HEK293 (cell line): ENCODE results near the gene E2F1.

Experiments used
- BCL11A ChIP-seq: fragments of 450-650 bp; formaldehyde crosslinking; IDR thresholded peaks from 2 replicates; pipeline ENCODE4 v1.5.1; 2016; ENCODE audit warnings: low read depth, missing biosample characterization, missing genetic modification characterization
- HOXA7 ChIP-seq: sonication (generic); formaldehyde crosslinking; IDR thresholded peaks from 2 replicates; pipeline ENCODE4 v1.8.1; 2022; ENCODE audit warnings: missing genetic modification reagents, borderline replicate concordance
- KLF9 ChIP-seq: fragments of 450-650 bp; formaldehyde crosslinking; IDR thresholded peaks from 2 replicates; pipeline ENCODE4 v1.5.1; 2016; ENCODE audit warnings: missing biosample characterization, missing genetic modification characterization, low read depth
- MYNN ChIP-seq: fragments of 450-650 bp; formaldehyde crosslinking; IDR thresholded peaks from 2 replicates; pipeline ENCODE4 v1.5.1; 2016; ENCODE audit warnings: missing biosample characterization, missing genetic modification characterization, borderline replicate concordance
- YY1 ChIP-seq: fragments of 450-650 bp; formaldehyde crosslinking; IDR thresholded peaks from 2 replicates; pipeline ENCODE4 v1.5.1; 2018; ENCODE audit warnings: missing biosample characterization, missing genetic modification characterization
- ZBTB1 ChIP-seq: fragments of 450-650 bp; formaldehyde crosslinking; IDR thresholded peaks from 2 replicates; pipeline ENCODE4 v1.5.1; 2016; ENCODE audit warnings: missing biosample characterization, missing genetic modification characterization
- ZBTB17 ChIP-seq: fragments of 450-650 bp; formaldehyde crosslinking; IDR thresholded peaks from 2 replicates; pipeline ENCODE4 v1.5.1; 2016; ENCODE audit warnings: missing biosample characterization, missing genetic modification characterization
- ZBTB21 ChIP-seq: fragments of 450-650 bp; formaldehyde crosslinking; IDR thresholded peaks from 2 replicates; pipeline ENCODE4 v1.5.1; 2017; ENCODE audit warnings: missing biosample characterization, missing genetic modification characterization
- ZBTB48 ChIP-seq: fragments of 450-650 bp; formaldehyde crosslinking; IDR thresholded peaks from 2 replicates; pipeline ENCODE4 v1.5.1; 2016; ENCODE audit warnings: missing biosample characterization, missing genetic modification characterization
- ZEB2 ChIP-seq: fragments of 450-650 bp; formaldehyde crosslinking; IDR thresholded peaks from 2 replicates; pipeline ENCODE4 v1.5.1; 2016; ENCODE audit warnings: missing biosample characterization, missing genetic modification characterization
- ZNF121 ChIP-seq: fragments of 450-650 bp; formaldehyde crosslinking; IDR thresholded peaks from 2 replicates; pipeline ENCODE4 v1.5.1; 2016; ENCODE audit warnings: missing biosample characterization, missing genetic modification characterization
- ZNF132 ChIP-seq: fragments of 450-650 bp; formaldehyde crosslinking; IDR thresholded peaks from 2 replicates; pipeline ENCODE4 v1.5.1; 2017; ENCODE audit warnings: missing biosample characterization, missing genetic modification characterization, borderline replicate concordance
- ZNF214 ChIP-seq: fragments of 450-650 bp; formaldehyde crosslinking; IDR thresholded peaks from 2 replicates; pipeline ENCODE4 v1.5.1; 2017; ENCODE audit warnings: missing biosample characterization, mild to moderate bottlenecking, missing genetic modification characterization, borderline replicate concordance
- ZNF302 ChIP-seq: fragments of 450-650 bp; formaldehyde crosslinking; IDR thresholded peaks from 2 replicates; pipeline ENCODE4 v1.5.1; 2016; ENCODE audit warnings: missing biosample characterization, missing genetic modification characterization, low read depth
- ZNF350 ChIP-seq: fragments of 450-650 bp; formaldehyde crosslinking; IDR thresholded peaks from 2 replicates; pipeline ENCODE4 v1.5.0; 2017; ENCODE audit warnings: missing biosample characterization, mild to moderate bottlenecking, missing genetic modification characterization
- ZNF433 ChIP-seq: fragments of 450-650 bp; formaldehyde crosslinking; IDR thresholded peaks from 2 replicates; pipeline ENCODE4 v1.5.1; 2016; ENCODE audit warnings: missing biosample characterization, missing genetic modification characterization, low read depth
- ZNF561 ChIP-seq: fragments of 450-650 bp; IDR thresholded peaks from 2 replicates; pipeline ENCODE4 v1.5.1; 2018; ENCODE audit warnings: missing biosample characterization, missing genetic modification characterization, borderline replicate concordance
- ZNF610 ChIP-seq: fragments of 450-650 bp; formaldehyde crosslinking; IDR thresholded peaks from 2 replicates; pipeline ENCODE4 v1.5.1; 2016; ENCODE audit warnings: missing biosample characterization, missing genetic modification characterization, borderline replicate concordance
- ZNF623 ChIP-seq: fragments of 450-650 bp; formaldehyde crosslinking; IDR thresholded peaks from 2 replicates; pipeline ENCODE4 v1.5.1; 2016; ENCODE audit warnings: missing biosample characterization, missing genetic modification characterization
- ZNF629 ChIP-seq: fragments of 450-650 bp; formaldehyde crosslinking; IDR thresholded peaks from 2 replicates; pipeline ENCODE4 v1.5.1; 2017; ENCODE audit warnings: missing biosample characterization, missing genetic modification characterization
- ZNF664 ChIP-seq: fragments of 450-650 bp; formaldehyde crosslinking; IDR thresholded peaks from 2 replicates; pipeline ENCODE4 v1.5.1; 2016; ENCODE audit warnings: missing biosample characterization, missing genetic modification characterization
- ZNF701 ChIP-seq: fragments of 450-650 bp; formaldehyde crosslinking; IDR thresholded peaks from 2 replicates; pipeline ENCODE4 v1.5.1; 2016; ENCODE audit warnings: missing biosample characterization, missing genetic modification characterization
- ZNF76 ChIP-seq: fragments of 450-650 bp; formaldehyde crosslinking; IDR thresholded peaks from 2 replicates; pipeline ENCODE4; 2016; ENCODE audit warnings: low read depth, missing biosample characterization, missing genetic modification characterization, borderline replicate concordance
- ZXDB ChIP-seq: fragments of 450-650 bp; formaldehyde crosslinking; IDR thresholded peaks from 2 replicates; pipeline ENCODE4 v1.5.1; 2016; ENCODE audit warnings: missing biosample characterization, missing genetic modification characterization
- TF ChIP-seq, protein P1 (sequence below): fragments of 450-650 bp; formaldehyde crosslinking; IDR thresholded peaks from 2 replicates; pipeline ENCODE4 v1.5.1; 2016; ENCODE audit warnings: missing biosample characterization, missing genetic modification characterization
- TF ChIP-seq, protein P2 (sequence below): fragments of 450-650 bp; formaldehyde crosslinking; IDR thresholded peaks from 2 replicates; pipeline ENCODE4 v1.5.1; 2017; ENCODE audit warnings: missing biosample characterization, mild to moderate bottlenecking, missing genetic modification characterization, moderate library complexity
- TF ChIP-seq, protein P3 (sequence below): fragments of 450-650 bp; formaldehyde crosslinking; IDR thresholded peaks from 2 replicates; pipeline ENCODE4 v1.5.1; 2016; ENCODE audit warnings: missing biosample characterization, missing genetic modification characterization
- TF ChIP-seq, protein P4 (sequence below): fragments of 450-650 bp; formaldehyde crosslinking; IDR thresholded peaks from 2 replicates; pipeline ENCODE4 v1.5.1; 2016; ENCODE audit warnings: missing biosample characterization, missing genetic modification characterization
- TF ChIP-seq, protein P5 (sequence below): fragments of 450-650 bp; formaldehyde crosslinking; IDR thresholded peaks from 2 replicates; pipeline ENCODE4 v1.5.1; 2016; ENCODE audit warnings: missing biosample characterization, missing genetic modification characterization

Gene E2F1

DNA sequence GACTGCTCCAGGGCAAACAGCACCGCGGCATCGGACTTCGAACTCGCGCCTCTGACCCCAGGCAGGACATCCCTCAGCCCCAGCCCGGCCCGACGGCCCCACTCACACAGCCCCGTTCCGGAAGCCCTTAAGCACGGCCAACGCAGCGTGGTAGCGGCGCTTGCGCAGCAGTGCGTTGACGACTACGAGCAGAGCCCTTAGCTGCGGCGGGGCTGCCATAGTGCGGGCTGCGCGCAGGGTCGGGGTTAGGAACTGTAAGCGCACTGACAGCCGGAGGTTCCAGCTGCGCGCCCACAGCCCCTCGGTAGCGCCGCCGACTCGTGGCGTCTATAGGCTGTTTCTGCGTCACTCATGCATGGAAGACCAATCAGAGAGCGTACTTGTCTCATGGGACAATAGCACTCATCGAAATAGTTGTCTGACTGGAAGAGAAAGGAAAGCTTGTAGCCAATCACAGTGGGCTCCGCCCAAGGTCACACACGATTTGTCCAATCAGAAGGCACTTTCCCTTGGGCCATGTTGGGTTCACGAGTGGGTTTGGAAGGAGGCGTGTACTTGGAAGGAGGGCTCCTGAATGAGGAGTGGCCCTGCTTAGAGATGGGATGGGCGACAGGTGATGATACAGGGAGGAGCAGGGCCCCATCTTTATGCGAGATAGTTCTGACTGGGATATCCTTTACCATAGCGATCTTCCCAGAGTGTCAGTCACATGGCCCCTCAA is 34.0 kb upstream of the E2F1 start, which contains the start of gene PXMP4 (continued):
- TF ChIP-seq, protein P1, sequence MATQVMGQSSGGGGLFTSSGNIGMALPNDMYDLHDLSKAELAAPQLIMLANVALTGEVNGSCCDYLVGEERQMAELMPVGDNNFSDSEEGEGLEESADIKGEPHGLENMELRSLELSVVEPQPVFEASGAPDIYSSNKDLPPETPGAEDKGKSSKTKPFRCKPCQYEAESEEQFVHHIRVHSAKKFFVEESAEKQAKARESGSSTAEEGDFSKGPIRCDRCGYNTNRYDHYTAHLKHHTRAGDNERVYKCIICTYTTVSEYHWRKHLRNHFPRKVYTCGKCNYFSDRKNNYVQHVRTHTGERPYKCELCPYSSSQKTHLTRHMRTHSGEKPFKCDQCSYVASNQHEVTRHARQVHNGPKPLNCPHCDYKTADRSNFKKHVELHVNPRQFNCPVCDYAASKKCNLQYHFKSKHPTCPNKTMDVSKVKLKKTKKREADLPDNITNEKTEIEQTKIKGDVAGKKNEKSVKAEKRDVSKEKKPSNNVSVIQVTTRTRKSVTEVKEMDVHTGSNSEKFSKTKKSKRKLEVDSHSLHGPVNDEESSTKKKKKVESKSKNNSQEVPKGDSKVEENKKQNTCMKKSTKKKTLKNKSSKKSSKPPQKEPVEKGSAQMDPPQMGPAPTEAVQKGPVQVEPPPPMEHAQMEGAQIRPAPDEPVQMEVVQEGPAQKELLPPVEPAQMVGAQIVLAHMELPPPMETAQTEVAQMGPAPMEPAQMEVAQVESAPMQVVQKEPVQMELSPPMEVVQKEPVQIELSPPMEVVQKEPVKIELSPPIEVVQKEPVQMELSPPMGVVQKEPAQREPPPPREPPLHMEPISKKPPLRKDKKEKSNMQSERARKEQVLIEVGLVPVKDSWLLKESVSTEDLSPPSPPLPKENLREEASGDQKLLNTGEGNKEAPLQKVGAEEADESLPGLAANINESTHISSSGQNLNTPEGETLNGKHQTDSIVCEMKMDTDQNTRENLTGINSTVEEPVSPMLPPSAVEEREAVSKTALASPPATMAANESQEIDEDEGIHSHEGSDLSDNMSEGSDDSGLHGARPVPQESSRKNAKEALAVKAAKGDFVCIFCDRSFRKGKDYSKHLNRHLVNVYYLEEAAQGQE, result no peak
- TF ChIP-seq ZNF132 (tag by site-specific recombination) (no peak), BCL11A (no peak), ZXDB (peak; percentile 72), ZBTB17 (tag by site-specific recombination) (0 out of 2 replicates have a peak, but pooled peaks have one; percentile 30), ZNF214 (tag by site-specific recombination) (no peak), ZEB2 (tag by site-specific recombination) (peak; percentile 71), ZBTB21 (tag by site-specific recombination) (no peak), ZNF629 (tag by site-specific recombination) (no peak), YY1 (tag by site-specific recombination) (peak; percentile 26; the same call in 1 of the 2 replicates), KLF9 (tag by site-specific recombination) (peak; percentile 83), ZNF610 (tag by site-specific recombination) (peak; percentile 24; the same call in 1 of the 2 replicates), ZNF121 (tag by site-specific recombination) (no peak; the same call in 1 of the 2 replicates), ZNF76 (peak; percentile 40; the same call in 1 of the 2 replicates), ZNF623 (tag by site-specific recombination) (no peak), ZNF701 (tag by site-specific recombination) (no peak), MYNN (tag by site-specific recombination) (no peak), ZNF561 (tag by site-specific recombination) (no peak), ZNF433 (tag by site-specific recombination) (no peak), HOXA7 (no peak), ZNF664 (no peak), ZNF302 (tag by site-specific recombination) (no peak), ZBTB1 (tag by site-specific recombination) (no peak), ZNF350 (tag by site-specific recombination) (no peak), ZBTB48 (peak; percentile 94)
- TF ChIP-seq, protein P2, sequence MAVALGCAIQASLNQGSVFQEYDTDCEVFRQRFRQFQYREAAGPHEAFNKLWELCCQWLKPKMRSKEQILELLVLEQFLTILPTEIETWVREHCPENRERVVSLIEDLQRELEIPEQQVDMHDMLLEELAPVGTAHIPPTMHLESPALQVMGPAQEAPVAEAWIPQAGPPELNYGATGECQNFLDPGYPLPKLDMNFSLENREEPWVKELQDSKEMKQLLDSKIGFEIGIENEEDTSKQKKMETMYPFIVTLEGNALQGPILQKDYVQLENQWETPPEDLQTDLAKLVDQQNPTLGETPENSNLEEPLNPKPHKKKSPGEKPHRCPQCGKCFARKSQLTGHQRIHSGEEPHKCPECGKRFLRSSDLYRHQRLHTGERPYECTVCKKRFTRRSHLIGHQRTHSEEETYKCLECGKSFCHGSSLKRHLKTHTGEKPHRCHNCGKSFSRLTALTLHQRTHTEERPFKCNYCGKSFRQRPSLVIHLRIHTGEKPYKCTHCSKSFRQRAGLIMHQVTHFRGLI (tag by site-specific recombination), result peak; percentile 58
- TF ChIP-seq, protein P3, sequence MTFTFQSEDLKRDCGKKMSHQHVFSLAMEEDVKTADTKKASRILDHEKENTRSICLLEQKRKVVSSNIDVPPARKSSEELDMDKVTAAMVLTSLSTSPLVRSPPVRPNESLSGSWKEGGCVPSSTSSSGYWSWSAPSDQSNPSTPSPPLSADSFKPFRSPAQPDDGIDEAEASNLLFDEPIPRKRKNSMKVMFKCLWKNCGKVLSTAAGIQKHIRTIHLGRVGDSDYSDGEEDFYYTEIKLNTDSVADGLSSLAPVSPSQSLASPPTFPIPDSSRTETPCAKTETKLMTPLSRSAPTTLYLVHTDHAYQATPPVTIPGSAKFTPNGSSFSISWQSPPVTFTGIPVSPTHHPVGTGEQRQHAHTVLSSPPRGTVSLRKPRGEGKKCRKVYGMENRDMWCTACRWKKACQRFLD, result no peak
- TF ChIP-seq, protein P4, sequence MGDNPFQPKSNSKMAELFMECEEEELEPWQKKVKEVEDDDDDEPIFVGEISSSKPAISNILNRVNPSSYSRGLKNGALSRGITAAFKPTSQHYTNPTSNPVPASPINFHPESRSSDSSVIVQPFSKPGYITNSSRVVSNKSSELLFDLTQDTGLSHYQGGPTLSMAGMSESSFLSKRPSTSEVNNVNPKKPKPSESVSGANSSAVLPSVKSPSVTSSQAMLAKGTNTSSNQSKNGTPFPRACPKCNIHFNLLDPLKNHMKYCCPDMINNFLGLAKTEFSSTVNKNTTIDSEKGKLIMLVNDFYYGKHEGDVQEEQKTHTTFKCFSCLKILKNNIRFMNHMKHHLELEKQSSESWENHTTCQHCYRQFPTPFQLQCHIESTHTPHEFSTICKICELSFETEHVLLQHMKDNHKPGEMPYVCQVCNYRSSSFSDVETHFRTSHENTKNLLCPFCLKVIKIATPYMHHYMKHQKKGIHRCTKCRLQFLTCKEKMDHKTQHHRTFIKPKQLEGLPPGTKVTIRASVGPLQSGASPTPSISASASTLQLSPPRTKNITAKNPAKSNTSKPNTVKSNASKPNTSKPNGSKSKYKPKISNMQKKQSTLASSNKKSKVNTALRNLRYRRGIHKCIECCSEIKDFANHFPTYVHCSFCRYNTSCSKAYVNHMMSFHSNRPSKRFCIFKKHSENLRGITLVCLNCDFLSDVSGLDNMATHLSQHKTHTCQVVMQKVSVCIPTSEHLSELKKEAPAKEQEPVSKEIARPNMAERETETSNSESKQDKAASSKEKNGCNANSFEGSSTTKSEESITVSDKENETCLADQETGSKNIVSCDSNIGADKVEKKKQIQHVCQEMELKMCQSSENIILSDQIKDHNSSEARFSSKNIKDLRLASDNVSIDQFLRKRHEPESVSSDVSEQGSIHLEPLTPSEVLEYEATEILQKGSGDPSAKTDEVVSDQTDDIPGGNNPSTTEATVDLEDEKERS (tag by site-specific recombination), result no peak
- TF ChIP-seq, protein P5, sequence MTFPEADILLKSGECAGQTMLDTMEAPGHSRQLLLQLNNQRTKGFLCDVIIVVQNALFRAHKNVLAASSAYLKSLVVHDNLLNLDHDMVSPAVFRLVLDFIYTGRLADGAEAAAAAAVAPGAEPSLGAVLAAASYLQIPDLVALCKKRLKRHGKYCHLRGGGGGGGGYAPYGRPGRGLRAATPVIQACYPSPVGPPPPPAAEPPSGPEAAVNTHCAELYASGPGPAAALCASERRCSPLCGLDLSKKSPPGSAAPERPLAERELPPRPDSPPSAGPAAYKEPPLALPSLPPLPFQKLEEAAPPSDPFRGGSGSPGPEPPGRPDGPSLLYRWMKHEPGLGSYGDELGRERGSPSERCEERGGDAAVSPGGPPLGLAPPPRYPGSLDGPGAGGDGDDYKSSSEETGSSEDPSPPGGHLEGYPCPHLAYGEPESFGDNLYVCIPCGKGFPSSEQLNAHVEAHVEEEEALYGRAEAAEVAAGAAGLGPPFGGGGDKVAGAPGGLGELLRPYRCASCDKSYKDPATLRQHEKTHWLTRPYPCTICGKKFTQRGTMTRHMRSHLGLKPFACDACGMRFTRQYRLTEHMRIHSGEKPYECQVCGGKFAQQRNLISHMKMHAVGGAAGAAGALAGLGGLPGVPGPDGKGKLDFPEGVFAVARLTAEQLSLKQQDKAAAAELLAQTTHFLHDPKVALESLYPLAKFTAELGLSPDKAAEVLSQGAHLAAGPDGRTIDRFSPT (tag by site-specific recombination), result no peak
